ENCODE data around the gene POLR1H. TPM values are rescaled to one million over a fixed set of nuclear protein-coding genes. Genes with fewer than 3 reads are reported as not detected.

Gene POLR1H
- total RNA-seq, 1 donor from 2014 or later = 31.2 TPM

GRCh38 chr6:30093951-30094661, 33.0 kb downstream of the POLR1H start:
- intact Hi-C loops (cut with DNase I) = no loop called here
- H3K9me3 ChIP-seq = no peaks in the 10 kb centered on the region
- DNase-seq (ENCODE audit: extremely low spot score in 2 of 2) = no peak
- H3K4me3 ChIP-seq = no peak overlapping the region
- TF ChIP-seq CTCF (IDR thresholded peaks at IDR 0.05) = no peak
- no peak for TF ChIP-seq POLR2A (IDR thresholded peaks at IDR 0.05)
- no peak for TF ChIP-seq POLR2AphosphoS5 (IDR thresholded peaks at IDR 0.05; ENCODE audit: insufficient read depth in 1 of 2, low read depth in 1 of 2)
- no peak overlapping the region for H3K27ac ChIP-seq
- no peaks in the 10 kb centered on the region for H3K27me3 ChIP-seq
- H3K4me1 ChIP-seq = peaks cover 13% of the 10 kb centered on the region
- no peaks in the 10 kb centered on the region for H3K36me3 ChIP-seq

GRCh38 chr6:30096829-30097228, 35.8 kb downstream of the POLR1H start:
- intact Hi-C loops (cut with DNase I) = no loop called here
- H3K9me3 ChIP-seq = no peaks in the 10 kb centered on the region
- no peaks in the 10 kb centered on the region for H3K36me3 ChIP-seq
- H3K27ac ChIP-seq = no peak overlapping the region
- H3K4me1 ChIP-seq = peaks cover 25% of the 10 kb centered on the region
- DNase-seq (ENCODE audit: extremely low spot score in 2 of 2) = no peak
- H3K27me3 ChIP-seq = no peaks in the 10 kb centered on the region
- TF ChIP-seq POLR2A (IDR thresholded peaks at IDR 0.05) (no peak), POLR2AphosphoS5 (IDR thresholded peaks at IDR 0.05; ENCODE audit: insufficient read depth in 1 of 2, low read depth in 1 of 2) (no peak), CTCF (IDR thresholded peaks at IDR 0.05) (no peak)
- H3K4me3 ChIP-seq = no peak overlapping the region

- TF ChIP-seq CTCF (IDR thresholded peaks at IDR 0.05) = no peak
- TF ChIP-seq POLR2AphosphoS5 (IDR thresholded peaks at IDR 0.05; ENCODE audit: insufficient read depth in 1 of 2, low read depth in 1 of 2) = no peak
- no peak for TF ChIP-seq POLR2A (IDR thresholded peaks at IDR 0.05)
- Histone ChIP-seq H3K27ac (no peak overlapping the region), H3K9me3 (no peaks in the 10 kb centered on the region), H3K36me3 (no peaks in the 10 kb centered on the region), H3K4me1 (peaks cover 27% of the 10 kb centered on the region), H3K4me3 (no peak overlapping the region), H3K27me3 (no peaks in the 10 kb centered on the region)
- intact Hi-C loops (cut with DNase I) = no loop called here
- DNase-seq (ENCODE audit: extremely low spot score in 2 of 2) = no peak
Measured at GRCh38 chr6:30097902-30098768, 37.1 kb downstream of the POLR1H start.

GRCh38 chr6:30100154-30100553, 39.1 kb downstream of the POLR1H start:
- intact Hi-C loops (cut with DNase I) = no loop called here
- Histone ChIP-seq H3K27ac (no peak overlapping the region), H3K9me3 (no peaks in the 10 kb centered on the region), H3K4me3 (peak overlapping the region in 1 of 2 donors; percentile 41), H3K27me3 (no peaks in the 10 kb centered on the region), H3K4me1 (peaks cover 27% of the 10 kb centered on the region), H3K36me3 (no peaks in the 10 kb centered on the region)
- no peak for TF ChIP-seq CTCF (IDR thresholded peaks at IDR 0.05)
- no peak for DNase-seq (ENCODE audit: extremely low spot score in 2 of 2)

Data from vagina (tissue), 2 donors.